NCI-H526 treated with DMSO at 0.1 percent for 48 hours (cell line): ENCODE data around the gene OR2Z1.
"Not testable (repeated sequence)": the region's sequence is repeated elsewhere in the genome, so short reads cannot be mapped to it uniquely, and the experiment has no call there.

Experiments used
- DNase-seq: peaks from one replicate; lab custom pipeline; 2025; lab: John Stamatoyannopoulos, UW

OR2Z1 gene

GRCh38 chr19:8703223-8703622 lies 18.2 kb upstream of the OR2Z1 start:
- no peak for DNase-seq

GRCh38 chr19:8705304-8705703 lies 16.1 kb upstream of the OR2Z1 start:
- DNase-seq = not testable (repeated sequence)

GRCh38 chr19:8705742-8706141 lies 15.7 kb upstream of the OR2Z1 start:
- no peak for DNase-seq

GRCh38 chr19:8710337-8710736 lies 11.1 kb upstream of the OR2Z1 start:
- not testable (repeated sequence) for DNase-seq

- no peak for DNase-seq
These were observed 598 bp downstream of the OR2Z1 start for GRCh38 chr19:8722032-8722431.

GRCh38 chr19:8724276-8724675 lies 2.8 kb downstream of the OR2Z1 start:
- DNase-seq = no peak

- no peak for DNase-seq
These were observed 10.2 kb downstream of the OR2Z1 start for GRCh38 chr19:8731428-8732169.

- DNase-seq = no peak
These were observed 16.9 kb downstream of the OR2Z1 start for GRCh38 chr19:8738377-8738776.

- DNase-seq = not testable (repeated sequence)
These were observed 18.0 kb downstream of the OR2Z1 start for GRCh38 chr19:8739291-8740065.

GRCh38 chr19:8767257-8767656 lies 45.8 kb downstream of the OR2Z1 start:
- DNase-seq = not testable (repeated sequence)

- DNase-seq = not testable (repeated sequence)
These were observed 47.8 kb downstream of the OR2Z1 start for GRCh38 chr19:8769265-8769664.

GRCh38 chr19:8773587-8773986 lies 52.2 kb downstream of the OR2Z1 start:
- not testable (repeated sequence) for DNase-seq
